HG03060 (cell line): ENCODE data around the gene RPTOR.
"Not testable (repeated sequence)": the region's sequence is repeated elsewhere in the genome, so short reads cannot be mapped to it uniquely, and the experiment has no call there.

Experiments
- ATAC-seq: cut with Tn5 transposase; IDR thresholded peaks from one replicate; pipeline ENCODE4 v1.9.1; 2021; ENCODE audit warnings: low read depth, moderate number of reproducible peaks; ENCODE audit not compliant: unreplicated experiment

Gene RPTOR

DNA sequence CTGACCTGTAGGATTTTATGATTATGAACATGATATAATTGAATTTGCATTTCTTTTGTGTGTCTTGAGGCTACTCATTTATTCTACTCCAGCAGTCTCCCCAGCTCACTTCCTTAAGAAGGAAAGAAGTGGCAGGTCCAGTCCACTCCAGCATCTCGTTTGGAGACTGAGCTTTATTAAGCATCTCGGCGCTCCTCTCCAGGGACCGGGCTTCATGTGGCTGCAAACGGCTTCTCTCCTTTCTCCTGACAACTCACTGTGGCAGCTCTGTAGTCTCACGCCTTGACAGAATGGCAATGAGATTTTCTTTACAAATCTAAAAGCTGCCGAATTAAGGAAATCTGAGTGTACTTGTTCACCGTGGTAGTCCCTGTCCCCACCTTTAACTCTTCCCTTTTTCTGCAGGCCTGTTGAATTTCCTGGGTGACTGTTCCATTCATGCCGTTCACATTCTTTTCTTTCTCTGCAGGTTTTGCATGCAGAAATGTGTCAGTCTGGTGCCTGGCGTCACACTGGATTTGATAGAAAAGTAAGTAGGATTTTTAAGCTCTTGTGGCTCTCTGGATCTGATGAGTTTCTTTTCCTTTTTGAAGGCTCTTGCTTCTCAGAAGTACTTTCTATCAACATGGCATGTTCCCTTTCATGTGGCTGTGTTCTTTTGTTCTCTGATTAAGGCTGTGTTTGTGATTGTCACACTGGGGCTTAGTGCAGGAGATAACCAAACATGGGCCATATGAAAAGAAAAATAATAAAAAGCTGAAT is 246.5 kb downstream of the RPTOR start:
- ATAC-seq, result no peak

DNA sequence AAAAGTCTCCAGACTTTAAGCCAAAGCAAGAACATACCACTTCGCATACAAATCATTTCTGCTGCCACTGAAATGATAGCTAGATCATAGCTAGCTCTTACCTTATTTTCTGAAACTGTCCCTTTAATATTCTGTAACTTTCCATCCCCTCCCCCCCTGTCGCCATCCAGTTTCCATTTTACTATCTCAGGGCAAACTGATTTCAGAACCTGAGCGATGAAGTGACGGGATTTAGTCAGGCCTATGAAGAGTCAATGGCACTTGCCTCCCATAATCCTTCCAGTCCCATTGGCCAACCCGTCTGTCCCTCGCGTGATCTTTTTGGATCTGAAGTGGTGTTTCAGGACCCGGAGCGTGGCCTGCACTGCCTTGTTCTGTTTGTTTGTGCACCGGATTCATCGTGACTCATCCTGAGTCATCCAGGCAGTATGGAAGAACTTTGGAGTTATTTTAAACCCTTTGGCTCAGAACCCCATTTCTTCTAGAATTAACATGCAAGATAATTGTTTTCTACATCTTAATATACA is 247.2 kb downstream of the RPTOR start:
- ATAC-seq, result no peak

- ATAC-seq, result no peak
Observed at GRCh38 chr17:80792373-80792781, 247.7 kb downstream of the RPTOR start.

DNA sequence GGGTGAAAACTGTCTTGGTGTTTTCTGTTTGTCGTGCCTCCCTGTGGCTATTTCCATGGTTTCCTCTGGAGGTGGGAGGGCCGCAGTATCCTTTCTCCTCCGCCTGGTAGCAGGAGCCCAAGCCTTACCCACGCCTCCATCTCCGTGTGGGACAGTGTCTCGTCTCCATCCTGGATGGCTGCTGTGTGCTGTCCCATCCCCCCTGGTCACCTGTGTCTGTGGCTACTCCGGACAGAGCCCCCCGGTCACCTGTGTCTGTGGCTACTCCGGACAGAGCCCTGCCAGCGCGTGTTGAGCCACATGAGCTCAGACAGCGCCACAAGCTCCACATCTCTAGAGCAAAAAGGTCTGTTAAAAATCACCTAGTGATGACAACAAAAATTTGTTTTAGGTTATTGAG is 248.8 kb downstream of the RPTOR start:
- ATAC-seq, result no peak

GRCh38 chr17:80793851-80794267 is 249.2 kb downstream of the RPTOR start:
- ATAC-seq, result no peak

DNA sequence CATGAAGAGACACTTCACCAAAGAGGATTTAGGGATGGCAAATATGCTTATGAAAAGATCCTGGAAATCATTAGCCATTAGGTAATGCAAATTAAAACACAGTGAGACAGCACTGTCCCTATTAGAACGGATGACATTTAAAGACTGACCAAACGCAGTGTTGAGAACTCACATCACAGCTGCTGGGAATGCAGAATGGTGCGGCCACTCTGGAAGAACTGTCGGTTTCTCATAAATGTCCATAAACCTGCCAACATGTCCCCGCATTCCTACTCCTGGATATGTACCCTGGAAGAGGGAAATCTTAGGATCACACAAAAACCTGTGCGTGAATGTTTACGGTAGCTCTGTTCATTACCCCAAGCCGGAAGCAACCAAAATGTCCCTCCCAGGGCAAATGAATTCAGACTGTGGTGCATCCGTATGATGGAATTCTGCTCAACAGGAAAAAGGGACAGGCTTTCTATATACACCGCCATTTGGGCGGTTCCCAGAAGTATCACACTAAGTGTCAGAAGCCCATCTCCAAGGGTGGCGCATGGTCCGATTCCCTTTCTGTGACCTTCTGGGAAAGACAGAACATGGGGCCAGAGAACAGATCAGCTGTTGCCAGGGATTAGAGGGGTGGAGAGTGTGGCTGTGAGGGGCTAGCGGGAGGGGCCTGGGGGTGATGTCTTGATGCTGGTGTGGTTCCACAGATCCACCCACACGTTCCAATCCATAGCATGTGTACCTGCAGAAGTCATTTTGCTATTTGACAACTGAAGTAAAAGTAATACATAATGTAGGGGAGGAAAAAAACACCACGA is 249.8 kb downstream of the RPTOR start:
- ATAC-seq, result no peak

DNA sequence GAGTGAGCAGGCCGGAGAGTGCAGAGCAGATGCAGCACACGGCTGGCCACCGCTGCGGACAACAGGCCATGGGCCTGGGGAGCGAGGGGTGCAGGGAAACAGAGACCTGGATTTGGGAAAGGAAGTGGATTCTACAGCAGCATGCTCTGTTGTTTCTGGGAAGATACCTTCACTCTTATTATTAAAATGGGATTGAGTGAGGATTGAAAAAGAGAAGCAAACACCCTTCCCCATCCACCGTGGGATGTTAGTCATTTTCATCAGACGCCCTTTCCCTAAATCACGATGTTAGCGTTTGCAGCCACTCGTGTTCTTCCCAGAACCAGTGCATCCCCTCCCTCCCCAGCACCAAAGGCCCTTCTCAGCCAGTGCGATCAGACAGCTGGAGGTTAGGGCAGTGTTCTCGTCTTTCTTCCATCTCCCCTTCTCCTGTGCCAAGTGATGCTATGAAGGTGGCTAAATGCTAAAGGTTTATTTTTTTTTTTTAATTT is 250.5 kb downstream of the RPTOR start:
- no peak for ATAC-seq

GRCh38 chr17:80795754-80796153 is 251.1 kb downstream of the RPTOR start:
- ATAC-seq, result no peak

DNA sequence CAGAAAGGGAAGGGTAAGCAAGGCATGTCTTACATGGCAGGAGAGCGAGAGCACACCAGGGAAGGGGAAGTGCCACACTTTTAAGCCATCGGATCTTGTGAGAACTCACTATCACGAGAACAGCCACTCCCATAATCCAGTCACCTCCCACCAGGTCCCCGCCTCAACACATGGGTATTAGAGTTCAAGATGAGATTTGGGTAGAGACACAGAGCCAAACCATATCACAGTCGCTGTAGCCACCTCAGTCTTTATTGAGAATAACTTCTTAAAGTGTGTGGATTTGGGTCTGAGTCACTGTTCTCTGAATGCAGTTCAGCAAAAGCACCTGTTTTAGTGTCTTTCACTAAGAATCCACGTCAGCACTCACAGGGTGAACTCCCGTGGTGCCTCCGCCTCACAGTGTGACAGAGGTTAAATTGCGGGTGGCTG is 251.8 kb downstream of the RPTOR start:
- ATAC-seq, result no peak

GRCh38 chr17:80797222-80797621 is 252.6 kb downstream of the RPTOR start:
- ATAC-seq, result not testable (repeated sequence)

DNA sequence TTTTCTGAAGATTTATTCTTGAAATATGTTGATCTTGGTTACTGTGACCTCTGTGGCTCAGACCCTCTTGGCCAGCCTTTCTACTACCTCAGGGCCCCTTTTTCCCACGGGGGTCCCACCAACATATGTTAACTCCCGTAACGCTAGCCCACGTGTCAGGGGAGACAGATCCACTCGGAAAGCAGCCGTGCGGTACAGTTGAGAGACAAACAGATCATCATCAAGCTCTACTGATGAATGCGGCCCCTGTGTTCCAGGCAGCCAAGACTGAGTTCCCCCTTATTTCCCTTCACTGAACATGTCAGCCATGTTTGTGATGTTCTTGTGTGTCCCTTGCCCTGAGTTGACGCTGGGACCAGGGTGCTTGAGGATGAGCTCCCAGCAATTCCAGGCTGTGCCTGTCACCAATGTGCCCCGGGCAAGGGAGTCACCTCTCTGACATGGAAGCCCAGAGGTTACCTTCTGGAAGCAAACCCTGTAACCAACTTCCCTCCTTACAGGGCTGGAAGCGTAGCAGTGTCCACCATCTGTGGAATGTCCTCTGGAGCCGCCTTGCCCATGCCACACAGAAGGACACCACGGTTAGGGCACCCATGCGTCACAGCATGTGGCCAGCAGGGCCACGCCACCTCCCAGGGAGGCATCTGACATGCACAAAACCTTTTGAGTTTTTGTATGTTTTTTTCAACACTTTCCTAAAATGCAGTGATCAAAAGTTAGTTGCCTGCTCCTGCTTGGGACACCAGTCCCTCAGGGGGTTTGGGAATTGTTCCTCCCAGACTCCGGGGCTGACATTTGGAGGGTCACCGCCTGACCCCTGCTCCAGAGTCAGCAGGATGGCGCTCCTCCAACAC is 253.3 kb downstream of the RPTOR start:
- no peak for ATAC-seq

GRCh38 chr17:80798595-80799537 is 254.2 kb downstream of the RPTOR start:
- ATAC-seq, result no peak

DNA sequence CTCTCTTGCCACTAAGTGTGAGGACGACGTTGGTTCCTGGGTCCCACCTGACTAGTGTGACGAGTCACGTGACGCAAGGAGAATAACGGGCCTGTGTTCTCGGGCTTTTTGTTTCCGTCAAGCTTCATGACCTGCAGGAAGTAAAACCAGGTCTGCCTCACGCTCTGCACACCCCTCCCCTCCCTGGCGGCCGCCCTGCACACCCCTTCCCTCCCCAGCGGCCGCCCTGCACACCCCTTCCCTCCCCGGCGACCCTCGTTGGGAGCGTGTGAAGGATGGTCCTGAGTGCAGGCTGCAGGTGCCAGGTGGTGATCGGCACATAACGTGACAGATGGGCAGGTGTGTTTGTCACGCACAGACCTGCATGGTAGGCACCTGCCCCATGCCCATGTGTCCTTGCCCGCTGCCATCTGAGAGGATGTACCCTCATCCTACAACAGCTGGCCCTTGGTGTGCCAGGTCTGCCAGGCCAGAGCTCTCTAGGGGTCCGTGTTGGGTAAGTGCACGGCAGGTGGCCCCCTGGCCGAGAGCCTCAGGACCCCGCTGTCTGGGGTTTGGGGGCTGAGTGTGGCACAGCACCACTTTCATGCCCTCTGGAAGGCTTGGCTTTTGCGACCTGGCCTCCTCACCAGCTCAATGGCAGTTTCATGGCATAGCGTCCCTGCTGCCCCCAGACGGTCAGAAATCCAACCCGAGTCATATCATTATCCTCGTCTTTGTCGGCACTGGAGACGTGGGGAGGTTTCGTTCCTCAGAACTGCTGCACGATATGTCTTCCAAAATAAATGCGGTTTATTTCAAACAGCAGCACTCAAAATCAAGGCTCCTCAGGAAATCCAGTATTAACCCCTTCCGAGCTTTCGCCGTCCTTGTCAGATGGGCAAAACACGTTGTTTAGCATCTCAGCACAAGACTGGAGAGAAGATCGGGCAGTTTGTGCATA is 255.2 kb downstream of the RPTOR start:
- ATAC-seq, result no peak

GRCh38 chr17:80800481-80801391 is 256.1 kb downstream of the RPTOR start:
- no peak for ATAC-seq

GRCh38 chr17:80802626-80803450 is 258.2 kb downstream of the RPTOR start:
- ATAC-seq, result no peak
